ENCODE results near the gene BNIPL.

DNA sequence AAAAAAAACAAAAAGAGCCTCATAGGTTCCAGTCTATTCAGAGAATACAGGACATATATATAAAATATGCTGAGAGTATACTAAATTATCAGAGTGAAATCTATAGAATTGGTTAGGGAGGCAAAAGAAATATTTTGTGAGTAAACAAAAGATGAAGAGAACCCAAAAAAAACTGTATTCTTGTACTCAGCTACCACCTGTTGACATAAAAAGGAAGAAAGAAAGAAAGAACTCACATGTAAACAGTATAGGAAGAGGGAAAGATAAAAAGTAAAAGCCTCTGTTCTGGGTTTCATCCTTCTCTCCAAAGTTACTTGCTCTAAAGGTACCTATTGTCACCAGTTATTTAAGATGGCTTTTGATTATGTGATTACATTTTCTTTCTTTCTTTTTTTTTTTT lies 9.9 kb upstream of the BNIPL start:
- TF ChIP-seq POLR2A (IDR thresholded peaks at IDR 0.05; ENCODE audit: low read depth) (no peak), CTCF (IDR thresholded peaks at IDR 0.05) (no peak), POLR2AphosphoS5 (IDR thresholded peaks at IDR 0.05) (no peak), EP300 (IDR thresholded peaks at IDR 0.05) (no peak)

Measured in esophagus muscularis mucosa (tissue), 4 donors.